HuH-7 (cell line): ENCODE measurements around the gene PGM5.

Experiments used
- DNase-seq: peaks from one replicate; pipeline ENCODE4 v3.0.0; 2011; ENCODE audit warnings: low spot score

The PGM5 gene

DNA sequence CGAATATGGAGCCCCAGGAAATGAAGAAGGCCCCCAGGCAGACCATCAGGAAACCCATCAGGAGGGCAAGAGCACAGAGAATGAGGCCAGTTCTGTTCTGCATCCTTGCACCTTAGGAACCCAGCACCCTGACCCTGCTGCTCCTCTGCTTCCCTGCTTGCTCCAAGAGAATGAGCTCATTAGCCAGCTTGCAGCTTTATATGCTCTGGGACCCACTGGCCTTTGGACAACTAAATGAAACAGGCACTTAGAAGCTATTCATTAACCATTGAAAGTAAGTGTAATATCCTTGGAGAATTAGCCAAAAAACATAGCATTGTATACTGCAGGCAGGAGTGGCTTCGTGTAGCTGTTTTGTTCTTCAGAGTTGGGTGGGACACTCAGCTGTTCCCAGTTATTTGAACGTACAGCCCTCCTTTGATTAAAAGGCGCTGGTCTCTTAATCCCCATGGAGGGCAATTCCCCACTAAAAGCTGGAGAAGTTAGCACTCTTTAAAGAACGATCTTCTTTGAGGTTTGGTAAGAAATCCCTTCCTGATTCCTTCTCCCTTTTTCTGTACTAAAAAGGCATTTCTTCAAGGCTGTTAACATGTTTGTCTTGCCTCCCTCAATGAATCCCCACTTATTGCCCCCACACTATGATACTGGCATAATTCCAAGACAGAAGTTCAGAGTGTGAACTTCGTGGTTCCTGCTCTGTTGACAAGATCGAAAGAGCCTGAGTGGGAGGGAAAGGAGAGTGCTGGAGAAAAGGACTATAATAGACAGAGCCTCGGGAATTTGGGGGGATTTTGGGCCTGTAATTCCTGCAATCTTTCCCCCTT is 184.5 kb downstream of the PGM5 start, which contains the start of gene TMEM252:
Gene TMEM252, minus strand, starts transcription at position 172 of the 824 bp plus-strand sequence. Its CDS starts 69 bp downstream, at position 103.
- DNase-seq, result no peak

DNA sequence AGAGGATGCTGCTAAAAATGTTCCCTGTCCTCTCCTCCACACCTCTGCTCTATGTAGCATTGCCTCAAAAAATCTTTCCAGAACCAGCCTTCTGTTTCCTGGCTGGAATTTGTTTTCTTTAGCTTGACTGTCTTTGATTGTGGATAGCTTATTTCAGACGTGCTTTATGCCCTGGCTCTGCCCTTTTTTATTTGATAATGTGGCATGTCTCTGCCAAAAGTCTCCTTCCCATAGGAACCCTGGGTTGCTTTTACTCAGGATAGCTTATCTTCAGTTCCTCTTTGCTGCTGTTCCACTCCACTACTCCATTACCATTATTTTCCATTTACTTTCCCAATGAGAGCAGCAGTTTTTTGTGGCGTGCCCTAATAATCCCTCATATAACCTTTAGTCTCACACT is 185.2 kb downstream of the PGM5 start:
- DNase-seq, result no peak

DNA sequence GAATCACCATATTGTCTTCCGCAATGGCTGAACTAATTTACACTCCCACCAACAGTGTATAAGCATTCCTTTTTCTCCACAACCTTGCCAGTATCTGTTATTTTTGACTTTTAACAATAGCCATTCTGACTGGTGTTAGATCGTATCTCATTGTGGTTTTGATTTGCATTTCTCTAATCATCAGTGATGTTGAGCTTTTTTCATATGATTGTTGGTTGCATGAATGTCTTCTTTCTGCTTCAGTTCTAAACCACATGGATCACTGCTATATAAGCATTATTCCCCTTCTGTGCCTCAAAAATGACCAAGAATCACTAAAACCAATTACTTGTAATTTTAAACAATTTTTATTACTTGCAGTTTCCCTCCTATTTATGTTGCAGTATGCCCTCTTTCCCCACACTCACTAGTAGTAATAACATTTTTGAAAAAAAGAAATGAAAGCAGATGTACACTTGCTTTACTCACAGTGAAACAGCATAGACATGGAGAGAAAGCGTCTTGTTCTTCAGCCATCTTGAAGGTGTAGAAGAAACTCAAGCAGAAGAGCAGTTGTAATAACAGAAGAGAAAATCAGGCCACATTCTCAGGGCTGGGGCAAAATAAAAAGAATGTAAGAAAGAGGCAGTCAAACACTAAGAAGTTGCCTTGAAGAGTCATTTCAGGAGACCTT is 188.8 kb downstream of the PGM5 start:
- no peak for DNase-seq

DNA sequence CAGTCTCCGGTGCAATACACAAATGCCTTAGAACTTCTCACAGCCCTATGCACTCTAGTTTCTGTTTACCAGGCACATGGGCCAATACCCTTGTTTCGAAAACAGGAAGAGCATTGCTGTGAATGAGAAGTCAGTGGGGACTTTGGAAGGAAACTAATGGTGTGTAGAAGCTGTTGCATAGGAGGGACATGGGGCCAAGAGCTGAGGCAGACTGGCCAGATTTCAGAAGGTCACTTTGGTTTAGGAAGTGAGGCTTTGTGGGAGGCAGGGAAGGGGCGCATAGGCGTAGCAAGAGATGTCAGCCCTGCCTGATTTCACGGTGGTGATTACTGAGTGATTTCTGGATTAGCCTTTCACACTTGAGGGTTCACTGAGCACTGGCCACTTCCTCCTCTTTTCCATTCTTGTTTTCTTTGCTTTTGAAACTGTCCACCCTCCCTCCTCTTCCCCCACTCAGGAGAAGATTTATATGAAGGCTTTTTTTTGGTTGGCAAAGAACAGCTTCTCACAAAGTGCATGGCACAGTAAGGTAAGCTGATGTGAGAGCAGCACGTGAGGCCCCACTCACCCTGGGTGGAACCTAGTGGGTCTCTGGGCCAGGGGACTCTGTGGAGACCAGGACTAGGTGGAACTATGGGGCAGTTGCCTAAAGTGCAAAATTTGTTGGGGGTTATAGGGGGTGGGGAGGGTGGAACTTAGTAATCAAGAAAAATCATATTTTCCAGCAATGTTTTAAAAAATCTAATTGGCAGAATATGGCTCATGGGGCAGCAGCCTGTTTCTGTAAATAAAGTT is 190.4 kb downstream of the PGM5 start:
- no peak for DNase-seq

DNA sequence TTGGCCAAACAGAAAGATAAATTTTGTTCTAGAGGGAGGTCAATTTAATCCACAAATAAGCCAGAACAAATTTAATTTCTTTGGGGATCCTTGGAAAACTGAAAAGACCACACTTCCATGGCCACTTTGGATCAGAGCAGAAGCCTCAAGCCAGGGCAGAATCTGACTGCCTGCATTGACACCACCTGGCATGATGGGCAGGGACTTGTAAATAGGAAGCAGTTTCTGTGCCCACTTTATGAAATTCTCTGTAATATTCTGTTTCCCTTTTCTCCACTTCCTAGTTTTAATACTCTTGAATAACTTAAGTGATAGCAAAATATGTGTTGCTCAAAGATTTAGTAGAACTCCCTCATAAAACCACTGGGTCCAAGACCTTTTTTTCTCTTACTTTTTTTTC is 191.0 kb downstream of the PGM5 start:
- no peak for DNase-seq

DNA sequence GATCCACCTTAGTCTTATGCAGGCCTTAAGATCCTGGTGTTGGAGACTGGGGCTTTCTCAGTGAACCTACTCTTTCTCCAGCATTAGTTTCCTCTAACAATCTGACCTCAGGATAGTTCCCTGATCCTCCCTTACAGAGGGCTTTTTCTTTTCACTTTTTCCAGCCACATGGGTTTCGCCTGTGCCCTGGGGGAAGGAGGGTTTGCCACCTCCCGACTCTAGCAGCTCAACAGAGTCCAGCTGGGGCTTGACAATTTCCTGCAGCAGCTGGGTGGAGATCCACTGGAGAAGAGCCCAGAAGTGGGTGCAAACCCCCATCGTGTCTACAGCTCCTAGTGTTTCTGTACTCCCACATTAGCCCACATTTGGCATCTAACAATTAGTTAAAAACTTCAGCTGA is 191.8 kb downstream of the PGM5 start:
- DNase-seq, result no peak

DNA sequence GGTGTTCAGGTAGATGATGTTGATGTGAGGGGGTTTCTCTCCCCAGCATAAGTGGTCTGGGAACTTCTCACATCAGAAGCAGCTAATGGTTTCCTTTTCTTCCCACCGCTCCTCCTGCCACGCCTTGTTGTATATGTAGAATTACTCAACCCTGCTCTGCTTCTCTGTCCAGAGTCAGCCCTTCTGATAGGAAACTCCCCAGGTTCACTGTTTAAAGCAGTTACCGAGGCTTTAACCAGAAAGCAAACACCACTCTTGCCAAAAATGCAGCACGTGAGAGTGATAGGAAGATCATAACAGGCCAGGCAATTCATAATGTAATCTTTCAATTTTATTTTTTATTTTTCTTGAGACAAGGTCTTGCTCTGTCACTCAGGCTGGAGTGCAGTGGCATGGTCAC is 194.8 kb downstream of the PGM5 start:
- DNase-seq, result no peak

DNA sequence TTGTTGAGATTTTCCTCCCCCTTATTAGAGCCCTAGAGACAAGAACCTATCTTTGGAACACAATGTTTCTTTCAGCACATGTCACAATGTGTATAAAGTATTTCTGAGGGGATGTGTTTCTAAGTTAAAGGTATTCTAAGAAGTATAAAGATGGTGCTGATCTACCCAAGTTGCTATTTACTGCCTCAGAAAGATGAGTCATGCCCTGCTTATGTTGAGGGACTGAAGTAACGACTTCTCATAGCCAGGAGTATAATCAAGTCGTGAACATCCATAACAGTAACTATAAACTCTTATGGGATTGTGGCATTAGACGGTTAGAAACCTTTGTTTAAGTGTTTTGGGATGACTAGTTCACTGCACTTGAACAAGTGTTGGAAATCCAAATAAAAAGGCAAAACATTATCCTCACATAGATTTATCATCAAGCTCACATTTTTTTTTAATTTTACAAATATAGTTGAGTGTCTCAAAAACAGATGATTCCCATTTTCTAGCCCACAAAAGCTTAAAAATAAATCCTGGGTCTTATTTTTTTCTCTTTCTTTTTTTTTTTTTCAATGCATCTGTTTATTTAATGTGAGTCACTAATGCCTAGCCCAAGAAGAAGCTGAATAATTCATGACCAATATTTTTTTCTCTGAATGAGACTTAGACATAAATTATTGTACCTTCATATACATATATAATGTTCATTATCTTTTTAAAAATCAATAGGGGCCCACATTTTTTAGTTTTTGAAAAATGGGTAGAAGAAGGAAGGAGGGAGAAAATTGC is 196.5 kb downstream of the PGM5 start:
- no peak for DNase-seq

GRCh38 chr9:68555437-68556150 is 199.2 kb downstream of the PGM5 start:
- DNase-seq, result no peak

- DNase-seq, result no peak
These were observed 202.1 kb downstream of the PGM5 start for GRCh38 chr9:68558545-68558944.

DNA sequence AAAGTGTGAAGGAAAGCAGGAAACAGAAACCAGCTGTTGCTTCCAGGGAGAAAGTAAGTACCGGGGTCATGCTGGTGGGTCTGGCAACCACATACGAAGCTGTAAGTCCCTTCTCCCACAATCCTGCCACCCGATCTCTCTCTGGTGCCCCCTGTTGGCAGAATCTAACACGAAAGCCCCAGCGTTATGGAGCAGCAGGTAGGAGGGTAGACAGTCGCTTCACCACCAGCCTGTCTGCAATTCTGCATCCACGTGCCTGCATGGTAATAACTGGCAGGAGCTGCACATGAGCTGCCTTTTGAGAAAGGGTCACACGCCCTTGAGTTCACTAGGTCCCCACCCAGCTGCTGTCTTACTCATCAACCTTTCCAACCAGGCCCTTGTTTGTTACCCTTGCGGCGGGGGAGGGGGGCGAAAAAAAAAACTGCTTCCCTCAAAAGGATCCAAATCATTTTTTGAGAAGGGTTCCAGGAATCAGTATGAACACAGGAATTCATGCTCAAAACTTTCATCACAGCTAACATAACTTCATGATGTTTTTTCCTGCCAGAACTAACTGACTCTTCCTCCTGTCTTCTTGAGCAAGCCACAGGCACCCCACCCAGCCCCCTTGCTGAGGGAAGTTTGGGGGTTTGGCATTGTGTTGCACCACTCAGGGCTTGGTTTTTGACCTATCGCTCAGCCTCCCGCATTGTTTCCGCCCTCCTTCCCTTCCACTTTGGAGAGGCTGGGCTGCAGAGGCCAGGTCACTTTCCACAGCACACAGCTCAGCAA is 203.8 kb downstream of the PGM5 start:
- DNase-seq, result peak; percentile 40

DNA sequence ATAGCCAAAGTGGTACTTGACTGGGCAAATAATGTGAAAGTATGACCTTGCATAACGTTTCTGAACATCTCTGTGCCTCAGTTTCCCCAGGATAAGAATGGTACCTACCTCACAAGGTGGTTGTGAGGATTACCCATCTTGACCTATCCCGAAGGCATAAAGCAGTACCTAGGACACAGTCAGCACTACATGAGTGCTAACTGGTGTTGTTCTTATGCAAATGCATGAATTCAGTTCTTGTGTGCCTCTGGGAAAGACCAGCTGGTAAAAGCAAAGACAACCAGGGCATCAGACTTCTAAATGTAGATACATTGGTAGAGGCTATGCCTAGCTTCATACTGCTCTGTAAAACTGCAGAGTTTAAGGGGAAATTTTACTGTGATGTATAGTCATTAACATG is 206.1 kb downstream of the PGM5 start:
- no peak for DNase-seq

- no peak for DNase-seq
These were observed 211.2 kb downstream of the PGM5 start for GRCh38 chr9:68567565-68567964.

DNA sequence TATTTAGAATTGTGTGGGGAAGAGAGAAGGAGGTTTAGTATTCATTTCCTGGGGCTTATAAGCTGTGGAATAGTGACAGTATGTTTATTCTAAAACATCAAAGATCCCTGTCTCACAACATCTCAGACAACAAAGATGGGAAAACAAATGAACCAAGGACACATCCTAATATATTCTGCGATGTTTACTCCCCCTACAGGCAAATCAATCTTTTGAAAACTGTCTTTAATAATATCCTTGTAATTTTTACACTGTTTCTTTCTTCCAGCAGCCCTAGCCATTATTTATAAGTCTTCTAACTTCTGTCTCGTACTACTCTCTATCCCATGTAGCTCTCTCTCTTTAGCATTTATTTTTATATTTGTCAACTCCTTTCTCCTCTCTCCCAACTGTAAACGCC is 217.7 kb downstream of the PGM5 start:
- no peak for DNase-seq

- DNase-seq, result no peak
These were observed 219.4 kb downstream of the PGM5 start for GRCh38 chr9:68575817-68576216.

- no peak for DNase-seq
These were observed 221.6 kb downstream of the PGM5 start for GRCh38 chr9:68577774-68578591.
